ENCODE results near the gene PPP4R4. TPM values are rescaled to one million over a fixed set of nuclear protein-coding genes. Genes with fewer than 3 reads are reported as not detected.
A peak's percentile ranks its signal among the peaks of the same experiment; 100 is the strongest.

PPP4R4 gene
- total RNA-seq, 1 donor from 2014 or later, result 5.9 TPM

GRCh38 chr14:94175011-94175745, 1.1 kb downstream of the PPP4R4 start:
- intact Hi-C loops (cut with DNase I), result no loop called here
- no peaks in the 10 kb centered on the region for H3K36me3 ChIP-seq
- H3K4me1 ChIP-seq, result peaks cover 19% of the 10 kb centered on the region
- TF ChIP-seq CTCF (IDR thresholded peaks at IDR 0.05), result no peak
- peak; percentile 52 for DNase-seq
- no peaks in the 10 kb centered on the region for H3K9me3 ChIP-seq
- ATAC-seq, result peak; percentile 4 to 6
- peaks cover 46% of the 10 kb centered on the region for H3K27me3 ChIP-seq (ENCODE audit: low read depth)
- peak overlapping the region; percentile 75 for H3K4me3 ChIP-seq
- no peak overlapping the region for H3K27ac ChIP-seq

- Histone ChIP-seq H3K27ac (no peak overlapping the region), H3K4me1 (peaks cover 19% of the 10 kb centered on the region), H3K36me3 (no peaks in the 10 kb centered on the region), H3K9me3 (no peaks in the 10 kb centered on the region), H3K4me3 (peak overlapping the region; percentile 75), H3K27me3 (ENCODE audit: low read depth) (peaks cover 49% of the 10 kb centered on the region)
- DNase-seq, result no peak
- no peak for TF ChIP-seq CTCF (IDR thresholded peaks at IDR 0.05)
- no peak for ATAC-seq
- intact Hi-C loops (cut with DNase I), result no loop called here
Observed at GRCh38 chr14:94175747-94176146, 1.6 kb downstream of the PPP4R4 start.

GRCh38 chr14:94176808-94177207, 2.7 kb downstream of the PPP4R4 start:
- no peak for ATAC-seq
- no peaks in the 10 kb centered on the region for H3K9me3 ChIP-seq
- H3K4me1 ChIP-seq, result peaks cover 19% of the 10 kb centered on the region
- H3K27me3 ChIP-seq (ENCODE audit: low read depth), result peaks cover 49% of the 10 kb centered on the region
- no peak overlapping the region for H3K27ac ChIP-seq
- no peak for TF ChIP-seq CTCF (IDR thresholded peaks at IDR 0.05)
- H3K4me3 ChIP-seq, result no peak overlapping the region
- intact Hi-C loops (cut with DNase I), result no loop called here
- no peaks in the 10 kb centered on the region for H3K36me3 ChIP-seq
- no peak for DNase-seq

- H3K27me3 ChIP-seq (ENCODE audit: low read depth), result peaks cover 49% of the 10 kb centered on the region
Observed at GRCh38 chr14:94177806-94178205, 3.7 kb downstream of the PPP4R4 start.

GRCh38 chr14:94179244-94179643, 5.1 kb downstream of the PPP4R4 start:
- Histone ChIP-seq H3K4me1 (peaks cover 18% of the 10 kb centered on the region), H3K9me3 (no peaks in the 10 kb centered on the region), H3K4me3 (no peak overlapping the region), H3K36me3 (no peaks in the 10 kb centered on the region), H3K27ac (no peak overlapping the region), H3K27me3 (ENCODE audit: low read depth) (peaks cover 49% of the 10 kb centered on the region)
- intact Hi-C loops (cut with DNase I), result no loop called here
- ATAC-seq (no peak), DNase-seq (no peak)
- TF ChIP-seq CTCF (IDR thresholded peaks at IDR 0.05), result no peak

More at GRCh38 chr14:94177806-94178205, 3.7 kb downstream of the PPP4R4 start:
- DNase-seq (no peak), ATAC-seq (no peak)
- Histone ChIP-seq H3K9me3 (no peaks in the 10 kb centered on the region), H3K36me3 (no peaks in the 10 kb centered on the region), H3K4me1 (peaks cover 19% of the 10 kb centered on the region), H3K27ac (no peak overlapping the region), H3K4me3 (no peak overlapping the region)
- TF ChIP-seq CTCF (IDR thresholded peaks at IDR 0.05), result no peak
- intact Hi-C loops (cut with DNase I), result no loop called here

All from lower lobe of right lung (tissue), 2 donors.